NCI-H2196 treated with DMSO at 0.1 percent for 48 hours (cell line): ENCODE measurements around the gene GRAMD2A.

Experiments
- DNase-seq: peaks from one replicate; lab custom pipeline; 2025; ENCODE audit not compliant: unreplicated experiment; lab: John Stamatoyannopoulos, UW

The GRAMD2A gene

DNA sequence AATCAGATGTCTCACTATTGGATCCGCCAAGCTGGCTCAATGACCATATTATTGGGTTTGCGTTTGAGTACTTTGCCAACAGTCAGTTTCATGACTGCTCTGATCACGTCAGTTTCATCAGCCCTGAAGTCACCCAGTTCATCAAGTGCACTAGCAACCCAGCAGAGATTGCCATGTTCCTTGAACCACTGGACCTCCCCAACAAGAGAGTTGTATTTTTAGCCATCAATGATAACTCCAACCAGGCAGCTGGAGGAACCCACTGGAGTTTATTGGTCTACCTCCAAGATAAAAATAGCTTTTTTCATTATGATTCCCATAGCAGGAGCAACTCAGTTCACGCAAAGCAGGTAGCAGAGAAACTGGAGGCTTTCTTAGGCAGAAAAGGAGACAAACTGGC is 57.9 kb downstream of the GRAMD2A start:
- no peak for DNase-seq

DNA sequence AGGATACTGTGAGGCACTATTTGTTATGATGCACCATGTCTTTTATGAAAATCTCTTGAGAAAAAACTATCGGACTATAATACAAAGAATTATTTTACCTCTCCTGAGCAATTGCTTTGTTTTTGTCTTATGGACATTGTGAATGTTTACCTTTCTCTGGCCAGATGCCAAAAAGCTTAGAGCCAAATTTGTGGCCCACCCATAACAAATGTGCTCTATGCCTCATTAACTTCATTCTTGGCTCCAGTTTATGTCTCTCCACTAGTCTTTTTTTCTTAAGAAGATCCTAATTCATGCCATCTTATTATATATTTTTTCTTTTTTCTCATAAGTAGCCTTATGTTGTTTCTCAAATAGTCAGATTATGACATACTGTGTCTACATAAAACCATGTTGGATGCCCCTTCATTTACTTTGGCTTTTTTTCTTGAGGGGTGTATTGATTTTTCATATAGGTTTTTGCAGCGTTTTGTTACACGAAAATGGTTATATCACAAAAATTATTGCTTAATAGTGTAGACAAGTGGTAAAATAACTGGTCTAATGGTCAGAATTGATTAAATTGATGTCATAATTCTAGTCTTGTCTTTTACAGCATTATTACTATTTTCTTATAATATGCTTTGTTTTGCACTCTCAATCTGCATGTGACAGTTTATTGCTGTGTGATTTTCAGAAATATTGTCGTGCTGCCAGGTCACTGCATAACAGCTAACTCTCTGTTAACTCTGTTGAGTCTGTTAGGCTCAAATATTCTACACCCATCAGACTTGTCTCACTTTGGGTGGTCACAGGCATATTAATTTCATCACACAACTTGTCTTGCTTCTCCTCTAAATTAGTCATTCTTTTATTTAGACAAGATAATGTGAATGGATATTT is 61.2 kb downstream of the GRAMD2A start:
- no peak for DNase-seq

DNA sequence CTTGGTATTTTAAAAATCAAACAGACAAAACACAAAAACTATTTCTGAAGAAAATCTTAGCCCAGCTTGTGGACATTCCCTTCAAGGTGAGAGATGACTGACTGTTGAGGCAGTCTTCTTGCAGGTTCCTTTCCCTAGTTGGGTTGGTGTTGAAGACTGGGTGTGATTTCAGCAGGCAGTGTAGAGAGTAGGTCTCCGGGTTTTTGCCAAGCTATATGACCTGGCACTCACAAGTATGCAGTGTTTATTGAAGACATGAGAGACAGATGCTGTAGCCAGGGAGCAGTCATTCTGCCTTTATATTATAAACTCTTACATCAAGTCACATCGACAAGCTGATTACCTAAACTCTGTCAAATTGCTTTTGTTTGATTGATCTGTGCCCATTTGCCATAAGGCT is 61.9 kb downstream of the GRAMD2A start:
- DNase-seq = no peak

DNA sequence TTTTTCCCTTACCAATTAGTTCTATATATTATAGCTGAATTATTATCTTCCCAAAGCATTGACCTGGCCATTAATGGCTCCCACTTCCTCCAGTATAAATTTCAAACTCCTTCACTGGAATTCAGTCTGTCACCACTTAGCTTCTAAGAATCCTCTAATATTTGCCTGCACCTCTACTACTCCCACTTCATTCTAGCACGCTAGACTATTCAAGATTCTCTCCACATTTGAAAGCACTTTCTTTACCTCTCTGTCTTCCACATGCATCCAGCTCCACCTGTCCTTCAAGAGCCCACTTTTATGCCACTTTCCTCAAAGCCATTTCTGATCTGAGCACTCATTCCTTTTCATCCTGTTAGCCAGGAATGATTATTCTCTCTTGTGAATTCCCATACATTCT is 64.4 kb downstream of the GRAMD2A start:
- DNase-seq = no peak

DNA sequence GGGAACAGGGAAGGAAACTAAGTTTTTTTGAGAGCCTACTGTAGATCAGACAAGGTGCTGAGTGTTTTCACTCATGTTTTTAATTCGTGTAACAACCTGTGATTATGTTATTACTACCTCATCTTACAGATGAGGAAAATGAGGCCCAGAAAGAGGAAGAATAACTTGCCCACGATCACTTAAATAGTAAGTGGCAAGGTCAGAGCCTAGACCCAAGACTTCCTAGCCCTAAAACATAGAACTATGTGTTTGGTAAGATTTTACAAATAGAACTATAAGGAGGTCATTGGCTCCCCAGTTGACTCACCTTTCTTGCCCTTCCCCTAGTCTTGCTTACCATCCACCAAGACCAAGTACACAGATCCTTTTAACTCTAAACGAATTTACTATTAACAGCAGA is 65.7 kb downstream of the GRAMD2A start:
- no peak for DNase-seq

DNA sequence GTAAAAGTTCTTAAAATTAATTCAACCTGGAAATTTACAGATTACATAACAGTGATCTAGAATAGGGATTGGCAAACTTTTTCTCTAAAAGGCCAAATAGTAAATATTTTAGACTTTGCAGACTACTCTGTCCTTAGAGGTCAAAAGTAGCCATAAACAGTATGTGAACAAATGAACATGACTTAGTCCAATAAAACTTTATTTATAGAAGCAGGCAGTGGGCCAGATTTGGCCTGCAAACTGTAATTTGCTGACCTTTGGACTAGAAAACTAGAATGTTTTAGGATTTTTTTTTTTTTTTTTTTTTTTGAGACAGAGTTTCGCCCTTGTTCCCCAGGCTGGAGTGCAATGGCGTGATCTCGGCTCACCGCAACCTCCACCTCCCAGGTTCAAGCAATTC is 67.3 kb downstream of the GRAMD2A start:
- DNase-seq = no peak

DNA sequence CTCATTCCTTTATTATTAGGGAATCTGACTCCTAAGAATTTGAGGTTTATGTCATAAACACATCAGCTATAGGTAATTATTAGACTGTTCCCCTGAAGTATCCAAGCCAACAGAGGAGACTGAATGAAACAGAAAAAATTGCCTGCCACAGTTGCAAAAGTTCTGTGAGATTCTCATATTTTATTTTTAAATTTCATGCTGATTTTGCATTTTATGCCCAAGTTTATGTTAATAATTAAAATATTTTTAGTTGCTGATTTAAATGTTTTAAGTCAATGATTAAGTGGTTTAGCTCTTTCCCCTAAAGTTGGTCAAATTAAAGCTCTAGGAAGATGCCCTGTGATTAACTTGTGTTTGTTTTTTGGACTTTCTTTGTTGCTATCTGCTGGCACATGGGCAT is 69.2 kb downstream of the GRAMD2A start:
- no peak for DNase-seq

DNA sequence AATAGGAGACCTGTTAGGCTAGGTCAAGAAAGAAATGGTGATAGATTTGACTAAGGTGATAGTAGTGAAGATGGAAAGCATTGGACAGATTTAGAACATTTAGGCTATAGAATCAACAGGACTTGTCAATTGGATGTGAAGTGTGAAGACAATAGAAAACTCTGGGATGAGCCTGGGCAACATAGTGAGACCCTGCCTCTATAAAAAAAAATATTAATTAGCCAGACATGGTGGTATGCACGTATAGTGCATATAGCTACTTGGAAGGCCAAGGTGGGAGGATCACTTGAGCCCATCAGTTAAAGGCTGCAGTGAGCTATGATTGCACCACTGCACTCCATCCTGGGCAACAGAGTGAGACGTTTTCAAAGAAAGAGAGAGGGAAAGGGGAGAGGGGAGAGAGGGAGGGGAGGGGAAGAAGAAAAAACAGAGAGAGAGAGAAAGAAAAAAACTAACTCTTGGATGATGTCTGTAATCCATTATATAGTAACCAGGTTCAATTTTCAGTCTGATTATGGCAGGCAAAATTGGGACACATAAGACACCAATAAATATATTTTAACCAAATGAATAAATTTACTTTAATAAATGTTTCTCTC is 69.8 kb downstream of the GRAMD2A start:
- no peak for DNase-seq

DNA sequence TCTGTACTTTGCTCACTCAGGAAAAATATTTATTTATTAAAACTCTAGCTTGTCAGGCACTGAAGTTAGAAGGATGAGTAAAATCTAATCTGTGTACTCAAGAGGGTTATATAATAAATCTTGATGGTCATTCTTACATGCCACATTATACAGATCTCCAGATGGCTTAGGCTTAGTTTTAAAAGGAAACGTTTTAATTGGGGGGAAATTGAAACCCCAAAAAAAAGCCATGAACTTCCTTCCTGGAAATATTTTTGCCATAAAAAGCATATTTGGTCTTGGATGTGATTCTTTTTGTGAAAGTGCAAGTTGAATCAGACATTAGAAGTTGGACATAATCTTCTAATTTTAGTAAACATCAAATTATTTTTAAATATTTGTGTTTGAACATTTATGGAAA is 73.4 kb downstream of the GRAMD2A start:
- DNase-seq = no peak

DNA sequence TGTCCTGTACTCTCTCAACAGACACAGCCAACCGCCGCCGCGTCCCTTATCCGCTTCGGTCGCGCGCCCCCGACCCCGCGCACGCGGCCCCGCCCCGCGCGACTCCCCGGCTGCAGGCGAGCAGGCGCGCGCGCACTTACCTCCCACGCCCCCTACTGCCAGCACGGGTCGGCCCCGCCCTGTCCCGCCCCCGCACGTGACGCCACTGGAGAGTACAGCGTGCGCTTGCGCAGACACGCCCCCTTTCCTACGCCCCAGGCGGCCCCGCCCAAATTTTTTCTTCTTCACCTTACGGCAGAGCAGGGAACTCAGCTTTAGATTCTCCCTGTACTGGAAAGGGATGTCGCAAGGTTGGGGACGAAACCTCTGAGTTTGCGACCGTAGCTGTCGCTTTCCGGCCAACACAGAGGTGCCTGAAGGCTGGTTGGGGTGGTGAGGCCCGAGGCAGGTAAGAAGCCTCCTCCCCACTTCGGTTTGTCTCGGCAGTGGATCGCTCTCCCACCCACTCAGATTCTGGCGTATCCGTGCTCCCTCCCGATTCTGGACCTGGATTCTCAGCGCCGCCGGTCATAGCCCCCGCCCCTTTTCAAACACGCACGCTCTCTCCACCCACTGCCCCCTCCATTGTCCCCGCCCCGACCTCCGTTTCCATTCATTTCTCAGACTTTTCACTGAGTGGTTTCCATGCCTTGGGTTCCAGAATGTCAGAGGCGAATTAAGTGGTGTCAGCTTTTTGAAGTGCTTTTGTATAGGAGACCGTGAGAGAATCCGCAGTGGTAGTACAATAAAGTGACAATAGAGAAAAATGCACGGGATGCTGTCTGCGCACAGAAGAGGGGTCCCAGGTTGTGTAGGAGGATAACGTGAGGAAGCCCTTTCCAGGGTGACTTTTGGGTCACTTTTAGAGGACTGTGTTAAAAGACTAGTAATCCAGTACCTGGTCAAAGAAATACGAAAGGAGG is 79.3 kb downstream of the GRAMD2A start, which contains the start of the genes MYO9A and SENP8:
MYO9A (minus strand) TSS at position 134 of the 962 bp plus-strand sequence. CDS start 71,587 bp downstream, outside the sequence.
SENP8 (plus strand) TSS at position 387 of the 962 bp plus-strand sequence. CDS start 21,221 bp downstream, outside the sequence.
- DNase-seq = peak; percentile 83

DNA sequence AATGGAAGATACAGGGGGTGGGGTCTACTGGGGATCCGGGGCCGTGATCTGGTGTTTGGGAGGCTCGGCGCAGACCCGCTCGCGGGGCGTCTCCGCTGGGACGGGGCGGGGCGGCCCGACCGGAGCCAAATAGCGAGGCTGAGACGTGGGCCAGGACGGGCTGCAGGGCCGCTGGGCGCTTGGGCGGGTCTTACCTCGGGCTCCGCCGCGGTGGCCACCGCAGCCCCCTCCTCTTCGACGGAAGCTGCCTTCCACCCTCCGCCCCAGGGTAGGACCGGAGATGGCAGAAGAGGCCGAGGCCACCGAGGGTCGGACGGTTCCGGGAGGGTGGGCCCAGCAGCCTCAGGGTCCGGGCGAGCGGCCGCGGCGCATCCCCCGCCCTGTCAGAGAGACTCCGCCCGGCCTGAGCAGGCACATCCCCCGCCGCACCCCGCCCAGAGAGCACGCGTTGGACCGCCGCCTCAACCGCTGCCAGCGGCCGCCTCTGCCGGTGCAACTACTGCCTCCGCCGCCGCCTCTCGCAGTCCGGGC is 80.0 kb downstream of the GRAMD2A start:
- no peak for DNase-seq

DNA sequence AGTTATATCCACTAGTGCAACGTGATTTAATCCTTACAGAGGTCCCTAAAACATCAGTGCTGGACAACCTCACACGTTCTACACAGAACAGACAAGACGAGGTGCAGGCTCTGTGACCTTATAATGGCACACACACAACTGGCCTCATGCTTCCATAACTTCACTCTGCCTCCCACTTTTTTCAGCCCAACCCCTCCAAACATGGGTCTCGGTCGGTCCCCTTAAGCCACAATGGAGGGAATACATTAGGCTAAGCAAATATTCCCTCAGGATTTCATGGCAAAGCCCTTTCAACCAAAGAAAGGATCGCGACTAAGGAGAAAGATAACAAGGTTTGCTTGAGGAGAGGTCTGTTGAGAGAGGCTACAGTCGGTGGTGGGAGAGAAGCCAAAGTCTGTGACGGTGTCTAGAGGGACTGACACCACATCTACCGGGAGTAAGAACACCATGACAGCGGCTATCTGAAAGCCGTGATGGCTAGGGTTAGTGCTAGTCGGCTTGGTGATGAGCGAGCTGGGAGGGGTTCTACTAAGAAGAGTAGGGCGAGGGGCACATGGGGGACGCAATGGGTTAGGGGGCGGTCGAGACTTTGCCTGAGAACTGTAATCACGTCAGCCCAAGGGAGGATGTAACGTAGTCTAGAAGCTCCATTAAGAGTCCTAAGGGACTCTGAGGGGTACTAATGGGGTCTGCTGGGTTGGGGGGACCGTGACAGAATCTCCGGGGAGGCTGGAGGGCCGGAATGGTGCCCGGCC is 80.7 kb downstream of the GRAMD2A start:
- no peak for DNase-seq

DNA sequence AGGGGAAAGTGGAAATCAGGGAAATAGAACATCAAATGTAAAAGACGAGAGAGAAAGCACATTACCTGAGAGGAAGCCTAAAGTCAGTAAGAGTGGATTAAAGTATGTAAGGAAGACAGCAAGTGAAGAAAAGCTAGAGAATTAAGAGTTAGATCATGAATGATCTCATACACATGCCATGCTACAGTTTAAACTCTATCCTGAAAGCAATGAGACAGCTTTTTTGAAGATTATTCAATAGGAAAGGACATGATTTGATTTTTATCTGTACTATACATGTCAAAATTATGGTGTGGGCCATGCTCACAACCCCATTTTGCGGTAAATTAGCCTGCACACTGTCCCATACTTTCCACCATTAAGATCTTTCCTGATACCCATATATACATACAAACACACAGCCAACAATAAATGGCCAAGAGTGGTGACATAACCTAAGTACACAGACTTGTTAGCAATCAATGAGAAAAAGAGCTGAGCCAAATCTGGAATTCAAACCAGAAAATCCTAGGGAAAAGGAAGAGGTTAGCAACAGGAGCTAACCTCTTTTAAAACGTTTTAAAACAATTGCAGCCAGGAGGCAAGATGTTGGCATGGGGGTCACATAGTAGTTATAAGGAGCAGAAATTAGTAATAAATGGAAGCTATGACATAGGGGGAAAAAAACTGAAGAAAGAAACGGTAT is 84.1 kb downstream of the GRAMD2A start:
- no peak for DNase-seq

DNA sequence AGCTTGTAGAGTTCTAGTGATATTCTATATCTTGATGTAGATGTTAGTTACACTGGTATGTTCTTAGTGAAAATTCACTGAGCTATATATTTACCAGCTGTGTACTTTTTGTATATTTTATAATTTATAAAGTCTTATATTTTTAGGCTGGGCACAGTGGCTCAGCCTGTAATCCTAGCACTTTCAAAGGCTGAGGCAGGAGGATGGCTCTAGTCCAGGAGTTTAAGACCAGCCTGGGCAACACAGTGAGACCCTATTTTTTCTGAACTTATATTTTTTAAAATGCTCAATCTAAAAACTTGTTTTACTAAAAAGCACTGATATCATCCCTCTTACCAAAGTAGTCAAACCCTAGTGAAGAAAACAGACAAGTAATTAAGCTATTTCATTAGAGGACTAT is 84.8 kb downstream of the GRAMD2A start:
- no peak for DNase-seq

DNA sequence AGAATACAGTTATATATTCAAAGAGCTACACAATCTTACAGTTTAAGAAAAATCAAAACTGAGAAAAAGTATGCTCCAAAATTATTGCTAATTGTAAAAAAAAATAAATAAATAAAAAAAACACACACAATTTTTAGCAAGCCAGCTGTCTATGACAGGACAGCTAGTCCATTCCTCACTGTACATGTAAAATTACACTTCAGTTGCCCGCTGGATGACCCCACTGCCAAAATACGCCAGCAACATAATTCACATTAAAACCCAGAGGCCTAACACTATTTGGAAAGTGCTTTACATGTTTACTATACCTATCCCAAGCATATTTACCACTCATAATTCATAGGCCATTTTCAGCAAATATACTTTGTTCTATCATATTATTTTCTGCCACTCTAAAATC is 85.5 kb downstream of the GRAMD2A start:
- DNase-seq = no peak

DNA sequence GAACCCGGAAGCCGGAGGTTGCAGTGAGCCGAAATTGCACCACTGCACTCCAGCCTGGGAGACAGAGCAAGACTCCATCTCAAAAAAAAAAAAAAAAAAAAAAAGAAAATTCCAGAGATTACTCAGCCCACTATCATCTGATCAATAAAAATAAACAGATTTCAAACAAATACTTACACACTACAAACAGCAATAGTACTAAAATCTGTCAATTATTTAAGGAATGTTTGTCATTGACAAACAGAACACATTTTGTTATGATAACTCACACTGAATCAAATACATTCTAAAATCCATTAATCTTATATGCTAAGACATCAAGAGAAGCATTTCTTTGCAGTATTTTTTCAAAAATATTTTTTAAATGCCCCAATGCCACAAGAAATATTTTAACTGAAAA is 87.2 kb downstream of the GRAMD2A start:
- DNase-seq = no peak
